ENCODE data around the gene CAP2. TPM values are rescaled to one million over a fixed set of nuclear protein-coding genes. Genes with fewer than 3 reads are reported as not detected.
"Not testable (repeated sequence)": the region's sequence is repeated elsewhere in the genome, so short reads cannot be mapped to it uniquely, and the experiment has no call there.

CAP2 gene
- total RNA-seq, 1 experiment from 2014 or later, result 34.0 TPM

- H3K9me3 ChIP-seq (replicated peaks), result no peaks in the 10 kb centered on the region
- no peaks in the 10 kb centered on the region for H3K4me1 ChIP-seq (replicated peaks)
Measured at GRCh38 chr6:17525637-17526036, 132.2 kb downstream of the CAP2 start.

GRCh38 chr6:17527076-17527475 lies 133.7 kb downstream of the CAP2 start:
- Histone ChIP-seq H3K27me3 (replicated peaks) (no peaks in the 10 kb centered on the region), H3K27ac (no peak overlapping the region), H3K9me3 (replicated peaks) (no peaks in the 10 kb centered on the region), H3K4me1 (replicated peaks) (no peaks in the 10 kb centered on the region), H3K36me3 (peaks cover 39% of the 10 kb centered on the region), H3K4me3 (no peak overlapping the region)
- no peak for DNase-seq (ENCODE audit: low read depth in 1 of 2, low spot score in 2 of 2)

More at GRCh38 chr6:17525637-17526036, 132.2 kb downstream of the CAP2 start:
- Histone ChIP-seq H3K4me3 (no peak overlapping the region), H3K27ac (no peak overlapping the region), H3K27me3 (replicated peaks) (no peaks in the 10 kb centered on the region), H3K36me3 (peaks cover 39% of the 10 kb centered on the region)
- no peak for DNase-seq (ENCODE audit: low read depth in 1 of 2, low spot score in 2 of 2)

GRCh38 chr6:17530321-17530835 lies 137.0 kb downstream of the CAP2 start:
- no peak for DNase-seq (ENCODE audit: low read depth in 1 of 2, low spot score in 2 of 2)
- Histone ChIP-seq H3K27me3 (replicated peaks) (no peaks in the 10 kb centered on the region), H3K4me1 (replicated peaks) (no peaks in the 10 kb centered on the region), H3K9me3 (replicated peaks) (no peaks in the 10 kb centered on the region), H3K27ac (no peak overlapping the region), H3K4me3 (no peak overlapping the region), H3K36me3 (peaks cover 48% of the 10 kb centered on the region)

- DNase-seq (ENCODE audit: low read depth in 1 of 2, low spot score in 2 of 2), result no peak
- Histone ChIP-seq H3K4me3 (no peak overlapping the region), H3K36me3 (peaks cover 64% of the 10 kb centered on the region), H3K27me3 (replicated peaks) (no peaks in the 10 kb centered on the region), H3K4me1 (replicated peaks) (no peaks in the 10 kb centered on the region), H3K27ac (no peak overlapping the region), H3K9me3 (replicated peaks) (no peaks in the 10 kb centered on the region)
Measured at GRCh38 chr6:17536586-17536985, 143.2 kb downstream of the CAP2 start.

GRCh38 chr6:17542243-17542642 lies 148.8 kb downstream of the CAP2 start:
- no peak for DNase-seq (ENCODE audit: low read depth in 1 of 2, low spot score in 2 of 2)
- Histone ChIP-seq H3K36me3 (peaks cover 73% of the 10 kb centered on the region), H3K27ac (no peak overlapping the region), H3K27me3 (replicated peaks) (no peaks in the 10 kb centered on the region), H3K4me1 (replicated peaks) (no peaks in the 10 kb centered on the region), H3K9me3 (replicated peaks) (no peaks in the 10 kb centered on the region), H3K4me3 (no peak overlapping the region)

GRCh38 chr6:17545681-17546080 lies 152.3 kb downstream of the CAP2 start:
- not testable (repeated sequence) for H3K4me3 ChIP-seq; H3K27ac ChIP-seq; DNase-seq (ENCODE audit: low read depth in 1 of 2, low spot score in 2 of 2); H3K4me1 ChIP-seq (replicated peaks); H3K27me3 ChIP-seq (replicated peaks); H3K9me3 ChIP-seq (replicated peaks)
- H3K36me3 ChIP-seq, result peaks cover 67% of the 10 kb centered on the region

- no peak overlapping the region for H3K4me3 ChIP-seq
- H3K9me3 ChIP-seq (replicated peaks), result no peaks in the 10 kb centered on the region
- no peak for DNase-seq (ENCODE audit: low read depth in 1 of 2, low spot score in 2 of 2)
- no peaks in the 10 kb centered on the region for H3K4me1 ChIP-seq (replicated peaks)
- H3K27ac ChIP-seq, result no peak overlapping the region
- H3K27me3 ChIP-seq (replicated peaks), result no peaks in the 10 kb centered on the region
- peaks cover 68% of the 10 kb centered on the region for H3K36me3 ChIP-seq
Measured at GRCh38 chr6:17551383-17551958, 158.1 kb downstream of the CAP2 start.

GRCh38 chr6:17552861-17553260 lies 159.5 kb downstream of the CAP2 start:
- Histone ChIP-seq H3K36me3 (peaks cover 62% of the 10 kb centered on the region), H3K4me1 (replicated peaks) (no peaks in the 10 kb centered on the region), H3K9me3 (replicated peaks) (no peaks in the 10 kb centered on the region), H3K27me3 (replicated peaks) (no peaks in the 10 kb centered on the region), H3K4me3 (no peak overlapping the region), H3K27ac (no peak overlapping the region)
- no peak for DNase-seq (ENCODE audit: low read depth in 1 of 2, low spot score in 2 of 2)

GRCh38 chr6:17556014-17556413 lies 162.6 kb downstream of the CAP2 start:
- H3K36me3 ChIP-seq, result peaks cover 42% of the 10 kb centered on the region
- no peaks in the 10 kb centered on the region; the same call in 1 of the 2 replicates for H3K9me3 ChIP-seq (replicated peaks)
- H3K4me3 ChIP-seq, result no peak overlapping the region
- H3K4me1 ChIP-seq (replicated peaks), result no peaks in the 10 kb centered on the region
- no peaks in the 10 kb centered on the region for H3K27me3 ChIP-seq (replicated peaks)
- H3K27ac ChIP-seq, result no peak overlapping the region
- DNase-seq (ENCODE audit: low read depth in 1 of 2, low spot score in 2 of 2), result no peak

- Histone ChIP-seq H3K9me3 (replicated peaks) (peaks cover 5% of the 10 kb centered on the region; the same call in 1 of the 2 replicates), H3K27ac (no peak overlapping the region), H3K27me3 (replicated peaks) (no peaks in the 10 kb centered on the region), H3K4me3 (no peak overlapping the region), H3K36me3 (no peaks in the 10 kb centered on the region), H3K4me1 (replicated peaks) (no peaks in the 10 kb centered on the region)
- DNase-seq (ENCODE audit: low read depth in 1 of 2, low spot score in 2 of 2), result no peak
Measured at GRCh38 chr6:17562636-17563035, 169.2 kb downstream of the CAP2 start.

- Histone ChIP-seq H3K27me3 (replicated peaks) (no peaks in the 10 kb centered on the region), H3K4me3 (no peak overlapping the region), H3K4me1 (replicated peaks) (no peaks in the 10 kb centered on the region), H3K9me3 (replicated peaks) (peaks cover 5% of the 10 kb centered on the region; the same call in 1 of the 2 replicates), H3K36me3 (no peaks in the 10 kb centered on the region), H3K27ac (no peak overlapping the region)
- no peak for DNase-seq (ENCODE audit: low read depth in 1 of 2, low spot score in 2 of 2)
Measured at GRCh38 chr6:17565399-17565798, 172.0 kb downstream of the CAP2 start.

- no peaks in the 10 kb centered on the region for H3K27me3 ChIP-seq (replicated peaks)
- no peaks in the 10 kb centered on the region for H3K36me3 ChIP-seq
- no peak overlapping the region for H3K4me3 ChIP-seq
- DNase-seq (ENCODE audit: low read depth in 1 of 2, low spot score in 2 of 2), result no peak
- H3K9me3 ChIP-seq (replicated peaks), result no peaks in the 10 kb centered on the region; the same call in 1 of the 2 replicates
- no peaks in the 10 kb centered on the region for H3K4me1 ChIP-seq (replicated peaks)
- no peak overlapping the region for H3K27ac ChIP-seq
Measured at GRCh38 chr6:17574866-17575560, 181.6 kb downstream of the CAP2 start.

- Histone ChIP-seq H3K36me3 (no peaks in the 10 kb centered on the region), H3K9me3 (replicated peaks) (no peaks in the 10 kb centered on the region; the same call in 1 of the 2 replicates), H3K27ac (no peak overlapping the region), H3K27me3 (replicated peaks) (no peaks in the 10 kb centered on the region), H3K4me1 (replicated peaks) (no peaks in the 10 kb centered on the region), H3K4me3 (no peak overlapping the region)
- no peak for DNase-seq (ENCODE audit: low read depth in 1 of 2, low spot score in 2 of 2)
Measured at GRCh38 chr6:17577059-17577458, 183.7 kb downstream of the CAP2 start.

- no peak overlapping the region for H3K27ac ChIP-seq
- no peaks in the 10 kb centered on the region for H3K9me3 ChIP-seq (replicated peaks)
- peak in 1 of 2 experiments; percentile 38 for DNase-seq (ENCODE audit: low read depth in 1 of 2, low spot score in 2 of 2)
- no peaks in the 10 kb centered on the region for H3K27me3 ChIP-seq (replicated peaks)
- H3K4me1 ChIP-seq (replicated peaks), result peaks cover 9% of the 10 kb centered on the region
- H3K4me3 ChIP-seq, result peak overlapping the region; percentile 40
- H3K36me3 ChIP-seq, result no peaks in the 10 kb centered on the region
Measured at GRCh38 chr6:17580518-17581048, 187.2 kb downstream of the CAP2 start.
